Endothelial cell of umbilical vein (primary cell): ENCODE results near the gene BACH2. TPM values are rescaled to one million over a fixed set of nuclear protein-coding genes. Genes with fewer than 3 reads are reported as not detected.

Experiments
- BruUV-seq: library from RNA; stranded (reverse); fragments of 400-500 nt; replicated peaks from 2 replicates; lab custom pipeline; 2021; lab: Mats Ljungman, UMichigan
- CTCF ChIA-PET: fragments of 300-600, 350-600 bp; sonication (Branson Sonifier 250); formaldehyde crosslinking; loops from one replicate; lab custom pipeline; 2021; ENCODE audit warnings: antibody characterized with exemption, inconsistent platforms; lab: Charles Lee
- POLR2A ChIA-PET: fragments of 300-600, 350-600 bp; sonication (Branson Sonifier 250); formaldehyde crosslinking; loops from one replicate; lab custom pipeline; 2021; ENCODE audit warnings: antibody characterized with exemption, inconsistent platforms; lab: Charles Lee
- DNase-seq: peaks from one replicate; pipeline ENCODE4 v3.0.0-alpha.2; 2011; ENCODE audit warnings: low read depth, low spot score
- FAIRE-seq: peaks from 2 replicates; lab custom pipeline; 2011; peaks lifted over from hg19 to GRCh38; lab: Jason Lieb, UNC
- H2AFZ ChIP-seq: 2 replicates; pipeline ENCODE4 v1.6.0; 2012; ENCODE audit warnings: low read depth, low read length, control low read depth, inconsistent platforms
- H3K27ac ChIP-seq: 2 replicates; pipeline ENCODE4 v1.5.1; 2011; ENCODE audit warnings: low read depth, mild to moderate bottlenecking, control low read depth, low read length, moderate library complexity; ENCODE audit not compliant: insufficient read depth
- H3K27me3 ChIP-seq, 2 experiments: 2 replicates each; pipeline versions ENCODE4 v1.6.0 to v1.6.1; 2011; ENCODE audit warnings: low read length in 2 of 2, mixed read lengths in 1 of 2; ENCODE audit not compliant: control insufficient read depth in 2 of 2, insufficient read depth in 2 of 2
- H3K36me3 ChIP-seq, 2 experiments: 2 replicates in 1 of 2; 3 replicates in 1 of 2; pipeline ENCODE4 v1.5.1; 2011; ENCODE audit warnings: low read length in 2 of 2, mild to moderate bottlenecking in 1 of 2, moderate library complexity in 1 of 2; ENCODE audit not compliant: control insufficient read depth in 2 of 2, insufficient read depth in 2 of 2; ENCODE audit errors: extremely low read depth in 1 of 2
- H3K4me1 ChIP-seq: 3 replicates; pipeline ENCODE4 v1.5.1; 2011; ENCODE audit warnings: mild to moderate bottlenecking, low read length; ENCODE audit not compliant: control insufficient read depth, insufficient read depth; ENCODE audit errors: extremely low read depth
- H3K4me2 ChIP-seq: 2 replicates; pipeline ENCODE4 v1.6.1; 2011; ENCODE audit warnings: low read length, control low read depth, mixed read lengths; ENCODE audit not compliant: insufficient read depth
- H3K4me3 ChIP-seq, 3 experiments: fragments of 200-600 bp in 1 of 3; sonication (generic), shearing (Covaris generic) in 1 of 3; replicated peaks in 1 of 3; 2 replicates each; pipeline ENCODE4 v1.5.1; 2011 to 2016; ENCODE audit warnings: control low read depth in 3 of 3, low read length in 3 of 3, mild to moderate bottlenecking in 2 of 3, inconsistent platforms in 1 of 3, low read depth in 1 of 3, moderate library complexity in 1 of 3; ENCODE audit not compliant: insufficient read depth in 1 of 3
- H3K79me2 ChIP-seq: 2 replicates; pipeline ENCODE4 v1.6.0; 2012; ENCODE audit warnings: low read length, inconsistent platforms; ENCODE audit not compliant: control insufficient read depth, insufficient read depth
- H3K9ac ChIP-seq: replicated peaks from 2 replicates; pipeline ENCODE3; 2011; ENCODE audit warnings: low read length, control low read depth; ENCODE audit not compliant: insufficient read depth; ENCODE audit errors: extremely low read depth
- H3K9me1 ChIP-seq: replicated peaks from 3 replicates; pipeline ENCODE4 v1.6.0; 2011; ENCODE audit warnings: mild to moderate bottlenecking, low read length; ENCODE audit not compliant: control insufficient read depth, insufficient read depth; ENCODE audit errors: extremely low read depth
- H3K9me3 ChIP-seq: replicated peaks from 2 replicates; pipeline ENCODE4 v1.5.1; 2012; ENCODE audit warnings: low read length, inconsistent platforms; ENCODE audit not compliant: control insufficient read depth, insufficient read depth
- H4K20me1 ChIP-seq: replicated peaks from 2 replicates; pipeline ENCODE3; 2011; ENCODE audit warnings: mild to moderate bottlenecking, low read length; ENCODE audit not compliant: control insufficient read depth, insufficient read depth; ENCODE audit errors: extremely low read depth
- EZH2 ChIP-seq: IDR thresholded peaks from 2 replicates; pipeline ENCODE4 v1.6.1; 2012; ENCODE audit warnings: borderline replicate concordance, low read depth, mild to moderate bottlenecking, moderate library complexity, low read length, inconsistent platforms; ENCODE audit not compliant: severe bottlenecking
- FOS ChIP-seq: IDR thresholded peaks from 2 replicates; pipeline ENCODE4 v1.6.1; 2011; ENCODE audit warnings: mild to moderate bottlenecking, low read length, moderate library complexity, borderline replicate concordance; ENCODE audit not compliant: insufficient read depth
- GATA2 ChIP-seq: IDR thresholded peaks from 2 replicates; pipeline ENCODE4 v1.7.0; 2011; ENCODE audit warnings: low read depth, mild to moderate bottlenecking, moderate library complexity, mixed read lengths, low read length; ENCODE audit not compliant: insufficient read length, insufficient read depth
- POLR2A ChIP-seq: IDR thresholded peaks from 2 replicates; pipeline ENCODE4 v1.6.1; 2012; ENCODE audit warnings: low read depth, mild to moderate bottlenecking, control low read depth, low read length
- POLR2AphosphoS5 ChIP-seq: IDR thresholded peaks from 2 replicates; pipeline ENCODE4 v1.6.1; 2012; ENCODE audit warnings: low read depth, mild to moderate bottlenecking, control low read depth, low read length, moderate library complexity; ENCODE audit not compliant: insufficient read depth
- dilution Hi-C: fragments of 300-500 bp; cut with MboI; formaldehyde crosslinking; loops from one replicate; pipeline ENCODE4 v1.15.0; 2019; ENCODE audit warnings: low sequenced_read_pairs; ENCODE audit not compliant: extremely low pct_ligation_motif_present
- intact Hi-C: fragments of 100-400 bp; cut with micrococcal nuclease; formaldehyde crosslinking; loops from one replicate; pipeline ENCODE4 v1.10.0; 2022
- polyA plus RNA-seq, 4 experiments: library from polyadenylated mRNA; depleted of rRNA in 3 of 4; stranded (reverse) in 3 of 4; unstranded in 1 of 4; fragments of >200 nt; gene quantifications; 2 replicates each; pipeline versions ENCODE4 v1.2.1 to v1.2.3, GENCODE V29; 2011 to 2012; ENCODE audit warnings: missing spikeins in 1 of 4
- total RNA-seq: library from RNA; stranded (reverse); gene quantifications from 2 replicates; pipeline ENCODE4 v1.2.3, GENCODE V29; 2021
- TF ChIP-seq, protein P1 (sequence below), 2 donors: IDR thresholded peaks; 1 replicate in 1 of 2; 2 replicates in 1 of 2; pipeline ENCODE4 v1.5.1; 2011; ENCODE audit warnings: low read length in 2 of 2, mild to moderate bottlenecking in 2 of 2, moderate library complexity in 2 of 2, control low read depth in 1 of 2, inconsistent platforms in 1 of 2, low read depth in 1 of 2; ENCODE audit not compliant: insufficient read depth in 1 of 2; ENCODE audit errors: extremely low read depth in 1 of 2
- TF ChIP-seq, protein P2 (sequence below): IDR thresholded peaks from 2 replicates; pipeline ENCODE4 v1.6.1; 2011; ENCODE audit not compliant: insufficient read depth, insufficient read length

The BACH2 gene
- total and polyA plus RNA-seq, 2 donors (not counting 3 experiments of a cell fraction or from before 2014, with no cell fraction given), result 1.7 to 5.6 TPM

DNA sequence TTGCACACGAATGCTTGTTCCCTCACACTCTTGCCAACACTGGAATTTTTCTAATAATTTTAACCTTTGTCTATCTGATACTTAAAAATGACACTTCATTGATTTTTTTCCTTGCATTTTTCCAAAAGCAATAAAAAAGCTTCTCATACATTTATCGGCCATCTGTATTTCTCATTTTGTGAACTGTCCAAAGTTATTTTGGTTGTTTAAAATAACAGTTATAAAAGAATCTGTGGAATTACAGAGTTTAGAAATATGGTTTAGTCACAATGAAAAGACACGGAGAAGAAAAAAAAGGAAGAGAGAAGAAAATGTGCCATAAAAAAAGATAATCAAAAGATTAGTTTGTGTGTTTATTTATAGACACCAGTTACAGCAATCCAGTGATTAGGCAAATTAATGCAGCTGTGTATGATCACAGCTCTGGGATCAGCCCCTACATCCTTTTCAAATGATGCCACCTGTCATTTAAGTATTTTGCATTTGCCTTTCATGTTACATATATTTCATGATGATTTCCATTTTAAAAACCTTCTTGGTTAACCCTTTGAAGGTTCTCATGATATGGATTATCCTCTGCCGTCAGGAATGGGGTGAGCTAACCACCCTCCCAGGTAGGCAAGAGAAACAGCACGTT is 171.7 kb downstream of the BACH2 start:
- FAIRE-seq, result no peak
- no peak overlapping the region for H3K9ac ChIP-seq
- no peak overlapping the region for H3K27ac ChIP-seq
- dilution Hi-C loops (no loop called here), intact Hi-C loops (no loop called here)
- POLR2A ChIA-PET, result no interaction called here
- no peaks in the 10 kb centered on the region for H3K79me2 ChIP-seq
- no peak overlapping the region for H2AFZ ChIP-seq
- H4K20me1 ChIP-seq, result no peaks in the 10 kb centered on the region
- no peaks in the 10 kb centered on the region for H3K9me1 ChIP-seq
- H3K36me3 ChIP-seq, result no peaks in the 10 kb centered on the region
- no peaks in the 10 kb centered on the region for H3K9me3 ChIP-seq
- no peak overlapping the region for H3K4me2 ChIP-seq
- DNase-seq, result no peak
- no peak for TF ChIP-seq GATA2
- no peak for TF ChIP-seq FOS
- no peak for TF ChIP-seq POLR2A
- TF ChIP-seq, protein P1, sequence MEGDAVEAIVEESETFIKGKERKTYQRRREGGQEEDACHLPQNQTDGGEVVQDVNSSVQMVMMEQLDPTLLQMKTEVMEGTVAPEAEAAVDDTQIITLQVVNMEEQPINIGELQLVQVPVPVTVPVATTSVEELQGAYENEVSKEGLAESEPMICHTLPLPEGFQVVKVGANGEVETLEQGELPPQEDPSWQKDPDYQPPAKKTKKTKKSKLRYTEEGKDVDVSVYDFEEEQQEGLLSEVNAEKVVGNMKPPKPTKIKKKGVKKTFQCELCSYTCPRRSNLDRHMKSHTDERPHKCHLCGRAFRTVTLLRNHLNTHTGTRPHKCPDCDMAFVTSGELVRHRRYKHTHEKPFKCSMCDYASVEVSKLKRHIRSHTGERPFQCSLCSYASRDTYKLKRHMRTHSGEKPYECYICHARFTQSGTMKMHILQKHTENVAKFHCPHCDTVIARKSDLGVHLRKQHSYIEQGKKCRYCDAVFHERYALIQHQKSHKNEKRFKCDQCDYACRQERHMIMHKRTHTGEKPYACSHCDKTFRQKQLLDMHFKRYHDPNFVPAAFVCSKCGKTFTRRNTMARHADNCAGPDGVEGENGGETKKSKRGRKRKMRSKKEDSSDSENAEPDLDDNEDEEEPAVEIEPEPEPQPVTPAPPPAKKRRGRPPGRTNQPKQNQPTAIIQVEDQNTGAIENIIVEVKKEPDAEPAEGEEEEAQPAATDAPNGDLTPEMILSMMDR (IDR thresholded peaks at IDR 0.05; ENCODE audit: extremely low read depth in 1 of 2, insufficient read depth in 1 of 2, low read depth in 1 of 2, low read length in 2 of 2), result no peak
- TF ChIP-seq, protein P2, sequence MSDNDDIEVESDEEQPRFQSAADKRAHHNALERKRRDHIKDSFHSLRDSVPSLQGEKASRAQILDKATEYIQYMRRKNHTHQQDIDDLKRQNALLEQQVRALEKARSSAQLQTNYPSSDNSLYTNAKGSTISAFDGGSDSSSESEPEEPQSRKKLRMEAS, result no peak
- no peak for TF ChIP-seq EZH2
- no peak for TF ChIP-seq POLR2AphosphoS5
- H3K4me3 ChIP-seq, result no peak overlapping the region
- H3K4me1 ChIP-seq, result no peaks in the 10 kb centered on the region
- no TSS peak for BruUV-seq
- H3K27me3 ChIP-seq, result peaks cover 0 to 6% of the 10 kb centered on the region in 2 experiments
- CTCF ChIA-PET, result interaction anchor here (1.7 kb wide), 1 partner anchor 185 kb away, joined by 4 read pairs; no protein-coding TSS in a partner anchor
